Ovary (tissue), 3 donors: Measurements from ENCODE around the gene MOCS1.

Experiments used
- CTCF ChIP-seq, 3 donors: fragments of 450-650 bp in 2 of 3; fragments of 200-600 bp in 1 of 3; IDR thresholded peaks; one replicate each; pipeline versions ENCODE4 v1.5.1 to v1.8.0; 2016 to 2022; ENCODE audit warnings: antibody characterized with exemption in 3 of 3, mild to moderate bottlenecking in 1 of 3
- EP300 ChIP-seq: sonication (generic); formaldehyde crosslinking; IDR thresholded peaks from one replicate; pipeline ENCODE4 v1.6.1; 2017; ENCODE audit warnings: antibody characterized with exemption
- POLR2A ChIP-seq: fragments of 450-650 bp; IDR thresholded peaks from one replicate; pipeline ENCODE4 v1.6.1; 2017; ENCODE audit warnings: antibody characterized with exemption, mild to moderate bottlenecking, moderate library complexity
- donor health status: DM: no; HTN: no; CAD: no.

- TF ChIP-seq POLR2A = no peak
- TF ChIP-seq CTCF (IDR thresholded peaks at IDR 0.05) = no peak
- TF ChIP-seq EP300 = no peak
These were observed 16.9 kb upstream of the MOCS1 start for GRCh38 chr6:39951191-39951590.
